ENCODE measurements around the gene SORL1.
"Not testable (repeated sequence)": the region's sequence is repeated elsewhere in the genome, so short reads cannot be mapped to it uniquely, and the experiment has no call there.

SORL1 gene

DNA sequence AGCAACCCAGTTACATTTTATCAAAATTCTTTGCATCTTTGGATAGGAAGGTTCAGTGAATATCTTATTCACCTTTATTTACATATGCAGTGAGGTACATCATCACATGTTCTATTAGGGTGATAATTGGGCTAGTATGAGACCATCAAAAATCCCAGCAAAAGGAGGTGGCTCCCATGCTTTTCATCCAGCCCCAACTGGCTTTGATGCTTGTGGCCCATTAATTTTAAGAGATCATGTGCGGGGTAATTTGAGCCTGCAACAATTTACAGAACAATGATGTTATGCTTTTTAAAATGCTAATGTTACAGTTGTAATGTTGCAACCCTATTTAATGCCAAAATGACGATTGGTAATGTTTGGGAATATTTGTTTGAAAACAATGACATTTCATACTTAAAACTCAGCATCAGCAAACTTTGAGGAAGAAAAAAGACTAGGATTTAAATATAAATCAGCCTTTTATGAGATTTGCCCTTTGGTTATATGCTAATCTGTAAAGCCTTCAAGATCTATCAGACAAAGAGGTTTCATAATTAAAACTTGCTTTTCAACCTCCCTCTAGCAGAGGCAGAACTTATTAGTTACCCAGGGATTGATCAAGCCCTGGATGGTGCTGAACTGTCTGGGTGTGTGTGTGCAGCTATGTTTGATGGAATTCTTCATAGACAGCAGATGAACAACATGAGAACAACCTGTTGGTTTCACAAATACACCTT lies 184.1 kb downstream of the SORL1 start:
- DNase-seq: no peak

DNA sequence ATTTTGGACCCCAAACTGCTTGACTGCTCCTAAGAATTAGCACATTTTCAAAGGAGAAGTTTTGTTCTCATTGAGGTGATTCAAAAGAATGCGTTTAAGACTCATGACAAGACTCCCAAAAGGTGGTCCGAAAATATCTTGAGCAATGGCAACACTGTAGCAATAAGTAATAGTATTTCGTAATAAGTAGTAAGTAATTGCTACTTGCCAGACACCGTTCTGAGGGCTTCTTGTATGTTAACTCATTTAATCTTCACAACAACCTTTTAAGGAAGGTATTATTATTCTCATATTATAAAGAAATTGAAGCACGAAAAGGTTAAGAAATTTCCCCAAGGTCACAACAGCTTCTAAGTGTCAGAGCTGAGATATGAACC lies 184.7 kb downstream of the SORL1 start:
- no peak for DNase-seq

DNA sequence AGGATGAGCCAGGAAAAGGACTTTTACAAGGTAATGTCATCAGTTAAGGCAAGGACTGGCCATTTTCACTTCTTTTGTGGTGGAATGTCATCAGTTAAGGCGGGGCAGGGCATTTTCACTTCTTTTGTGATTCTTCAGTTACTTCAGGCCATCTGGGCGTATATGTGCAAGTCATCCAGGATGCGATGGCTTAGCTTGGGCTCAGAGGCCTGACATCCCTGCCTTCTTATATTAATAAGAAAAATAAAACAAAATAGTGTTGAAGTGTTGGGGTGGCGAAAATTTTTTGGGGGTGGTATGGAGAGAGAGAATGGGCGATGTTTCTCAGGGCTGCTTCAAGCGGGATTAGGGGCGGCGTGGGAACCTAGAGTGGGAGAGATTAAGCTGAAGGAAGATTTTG lies 185.5 kb downstream of the SORL1 start:
- not testable (repeated sequence) for DNase-seq

DNA sequence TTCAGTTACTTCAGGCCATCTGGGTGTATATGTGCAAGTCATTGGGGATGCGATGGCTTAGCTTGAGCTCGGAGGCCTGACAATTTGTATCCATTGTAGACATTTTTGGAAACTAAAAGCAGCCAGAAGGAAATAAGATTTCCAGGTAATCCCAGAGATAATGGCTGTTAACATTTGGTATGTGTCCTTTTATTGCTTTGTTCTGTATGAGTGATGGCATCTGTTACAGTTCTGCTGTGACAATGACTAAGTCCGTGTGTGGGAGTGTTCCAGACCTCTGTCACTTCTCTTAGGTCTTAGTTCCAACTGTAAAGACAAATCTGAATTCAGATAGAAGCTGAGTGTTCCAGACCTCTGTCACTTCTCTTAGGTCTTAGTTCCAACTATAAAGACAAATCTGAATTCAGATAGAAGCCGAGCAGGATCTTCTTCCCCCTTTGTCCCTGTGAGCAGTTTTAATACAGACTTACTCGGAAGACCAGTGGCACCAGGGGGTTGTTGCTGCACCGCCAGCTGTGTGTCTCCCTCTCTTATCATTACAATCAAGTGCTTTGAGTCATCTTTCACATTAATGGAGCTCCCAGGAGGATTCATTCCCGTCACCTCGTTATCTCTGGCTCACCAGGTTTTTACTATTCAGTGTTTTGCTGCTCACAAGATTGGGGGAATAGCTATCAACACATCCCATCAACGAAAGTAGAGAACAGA lies 191.5 kb downstream of the SORL1 start:
- DNase-seq: no peak

DNA sequence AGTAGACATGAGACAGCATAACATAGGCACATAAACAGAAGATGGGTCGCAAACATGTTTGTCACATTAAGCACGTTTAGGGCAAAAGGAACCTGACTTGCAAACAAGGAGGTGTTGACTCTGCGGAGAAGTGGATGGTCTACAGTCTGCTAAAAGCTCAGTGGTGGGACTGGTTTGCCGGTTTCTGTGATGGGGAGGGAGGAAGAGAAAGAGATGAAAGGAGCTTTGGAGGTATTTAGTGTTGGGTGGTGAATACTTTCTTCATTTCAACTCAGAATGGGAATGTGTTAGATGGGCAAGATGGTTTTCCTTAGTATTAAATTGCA lies 192.0 kb downstream of the SORL1 start:
- DNase-seq: no peak

DNA sequence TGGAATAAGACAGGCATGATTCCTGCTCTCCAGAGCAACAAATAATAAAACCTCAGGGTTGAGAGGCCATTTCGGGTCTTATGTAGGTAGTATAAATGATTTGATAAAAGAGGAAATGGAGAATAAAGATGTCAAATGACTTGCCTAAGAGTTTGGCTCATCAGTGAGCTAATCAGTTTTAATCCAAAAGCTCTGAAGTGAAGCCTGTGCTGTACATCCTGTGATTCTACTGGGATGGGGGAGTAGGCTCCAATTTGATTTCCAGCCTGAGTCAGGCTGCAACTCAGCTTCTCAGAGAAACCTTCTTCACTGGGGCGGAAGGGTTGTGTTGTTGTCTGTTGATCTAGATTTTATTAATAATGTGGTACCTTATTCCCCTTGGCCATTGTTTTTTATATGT lies 192.9 kb downstream of the SORL1 start:
- DNase-seq: no peak

DNA sequence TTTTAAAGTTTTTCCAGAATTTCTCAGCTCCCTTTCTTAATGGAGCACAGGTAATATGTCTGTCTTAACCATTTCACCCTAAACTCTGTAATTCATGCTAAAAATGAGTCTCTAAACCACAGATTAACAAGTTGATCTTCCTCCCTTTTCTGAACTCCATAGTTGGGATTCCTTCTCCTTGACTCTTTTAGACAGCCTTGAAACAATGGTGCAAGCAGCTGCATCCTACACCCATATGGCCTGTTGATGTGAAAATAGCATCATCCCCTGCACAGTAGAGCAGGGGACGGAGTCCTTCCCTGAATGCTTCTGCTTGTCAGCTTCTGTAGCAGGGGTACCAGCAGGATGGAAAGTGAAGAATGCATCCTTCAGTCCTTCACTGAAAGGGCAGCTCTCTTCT lies 193.5 kb downstream of the SORL1 start:
- no peak for DNase-seq

DNA sequence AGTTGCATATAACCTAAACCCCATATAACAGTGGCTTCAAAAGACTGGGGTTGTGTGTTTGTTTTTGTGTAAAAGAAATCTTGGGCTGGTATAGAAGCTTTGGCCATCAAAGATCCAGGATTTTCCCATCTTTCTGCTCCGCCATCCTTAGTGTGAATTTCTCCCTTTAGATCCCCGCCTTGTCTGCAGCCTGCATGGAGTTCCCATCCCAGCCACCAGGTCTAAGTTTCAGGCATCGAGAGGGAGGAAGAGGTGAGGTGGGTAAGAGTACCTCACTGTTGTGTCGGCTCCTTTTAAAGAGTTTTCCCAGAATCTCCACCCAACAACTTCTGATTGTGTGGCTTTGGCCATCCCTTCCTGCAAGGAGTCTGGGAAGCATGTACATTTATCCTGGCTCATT lies 196.2 kb downstream of the SORL1 start:
- no peak for DNase-seq

DNA sequence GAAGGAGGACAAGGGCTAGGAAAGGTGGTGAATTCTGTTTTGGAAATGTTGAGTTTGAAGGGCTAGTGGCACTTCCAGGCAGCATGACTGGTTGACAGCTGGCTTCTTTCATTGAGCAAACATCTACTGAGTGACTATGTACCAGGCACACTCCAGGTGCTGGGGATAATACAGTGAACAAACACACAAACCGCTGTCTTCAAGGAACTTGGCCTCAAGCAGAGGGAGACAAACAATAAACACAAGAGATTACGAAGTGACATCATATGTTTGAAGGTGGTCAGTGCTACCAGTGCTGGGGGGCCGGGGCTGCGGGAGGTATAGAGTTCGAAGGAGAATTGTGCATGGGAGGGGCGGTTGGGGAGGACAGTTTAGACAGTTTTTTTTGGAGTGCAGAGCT lies 197.7 kb downstream of the SORL1 start:
- no peak for DNase-seq

DNA sequence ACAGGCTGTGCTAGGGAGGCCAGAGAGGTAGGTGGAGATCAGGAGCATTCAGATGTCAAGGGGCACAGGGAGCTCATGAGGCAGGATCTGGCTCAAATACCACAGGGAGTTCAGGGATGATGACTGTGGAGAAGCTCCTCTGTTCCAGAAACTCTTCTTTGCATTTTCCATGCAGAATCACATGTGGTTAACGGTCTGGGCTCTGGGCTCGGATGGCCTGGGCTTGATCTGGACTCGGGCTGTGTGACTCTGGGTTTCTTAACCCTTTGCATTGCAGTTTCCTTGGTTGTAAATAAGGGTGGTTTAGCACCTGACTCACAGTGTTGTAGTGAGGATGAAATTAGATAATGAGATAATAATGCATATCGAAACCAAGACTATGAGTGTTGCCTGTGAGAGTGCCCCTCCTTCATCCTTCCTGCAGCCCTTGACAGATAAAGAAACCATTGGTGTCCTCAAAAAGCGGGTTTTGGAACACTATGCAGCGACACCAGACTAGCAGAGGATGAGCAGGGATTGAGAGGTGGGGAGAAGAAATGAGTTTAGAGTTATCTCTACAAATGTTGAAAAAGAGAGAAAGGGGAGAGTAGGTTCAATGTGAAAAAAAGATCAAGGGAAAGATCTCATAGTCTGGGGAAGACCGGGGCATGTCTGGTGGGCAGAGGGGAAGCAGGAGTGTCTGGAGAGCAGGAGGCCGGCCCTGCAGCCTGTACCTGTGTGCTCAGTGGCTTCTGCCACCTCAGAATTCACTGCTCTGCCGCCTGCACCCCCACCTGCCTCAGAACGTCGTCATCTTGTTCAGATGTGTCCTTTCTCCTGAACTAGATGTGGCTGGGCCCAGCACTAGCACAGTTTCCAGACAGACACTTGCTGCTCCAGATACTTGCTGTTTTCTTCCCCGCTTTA lies 198.5 kb downstream of the SORL1 start:
- no peak for DNase-seq

DNA sequence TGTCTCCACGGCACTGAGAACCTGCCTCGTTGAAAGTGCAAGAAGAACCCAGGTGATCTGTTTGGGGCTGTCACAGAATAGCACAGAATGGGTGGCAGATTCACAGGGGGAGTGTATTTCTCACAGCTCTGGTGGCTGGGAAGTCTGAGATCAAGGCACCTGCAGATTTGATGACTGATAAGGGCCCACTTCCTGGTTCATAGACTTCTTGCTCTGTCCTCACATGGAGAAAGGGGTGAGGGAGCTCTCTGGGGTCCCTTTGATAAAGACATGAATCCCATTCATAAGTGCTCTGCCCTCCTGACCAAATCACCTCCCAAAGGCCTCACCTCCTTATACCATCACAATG lies 199.1 kb downstream of the SORL1 start:
- DNase-seq: no peak

DNA sequence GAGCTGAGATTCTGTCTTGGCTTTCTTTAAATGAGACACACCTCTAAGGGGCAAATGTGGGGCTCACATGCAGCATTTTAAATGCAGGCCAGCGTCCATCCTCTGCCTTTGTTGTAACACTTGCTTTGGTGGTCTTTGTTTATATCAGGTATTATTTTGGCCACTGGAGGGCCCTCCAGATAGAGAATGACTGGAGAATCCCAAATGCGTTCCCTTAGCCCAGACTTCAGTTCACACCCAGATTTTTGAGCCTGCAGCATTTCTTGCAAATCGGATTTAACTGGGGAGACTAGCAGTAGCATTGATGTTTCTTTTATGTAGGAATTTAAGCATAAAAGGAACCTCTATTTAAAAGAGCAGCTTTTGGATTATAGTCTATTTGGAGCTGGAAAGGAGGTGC lies 200.9 kb downstream of the SORL1 start:
- DNase-seq: no peak

DNA sequence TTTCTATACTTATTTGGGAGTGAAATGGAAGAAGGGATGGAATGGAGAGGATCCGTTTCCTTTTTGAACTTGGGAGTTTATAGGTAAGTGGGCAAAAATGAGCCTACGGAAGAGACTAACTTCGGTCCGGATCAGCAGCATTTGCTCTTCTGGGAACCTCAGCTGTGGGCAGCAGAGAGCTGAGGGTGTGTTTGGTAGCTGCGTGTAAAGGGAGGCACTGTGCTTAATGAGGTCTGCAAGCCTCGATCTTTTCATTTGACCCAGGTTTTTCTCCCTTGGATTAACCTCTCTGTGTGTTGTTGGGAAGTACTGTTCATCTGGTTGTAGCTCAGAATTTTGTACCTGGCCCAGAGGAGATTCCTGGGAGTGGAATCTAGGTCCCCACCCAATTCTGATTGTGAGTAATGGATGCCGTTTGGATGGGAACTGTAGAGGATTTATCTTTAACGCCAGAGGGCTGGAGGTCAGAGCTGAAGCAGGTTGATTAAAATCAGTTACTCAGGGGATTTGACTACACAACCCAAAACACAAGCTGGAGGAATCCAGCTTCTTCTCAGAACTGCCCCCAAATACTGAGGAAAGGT lies 202.2 kb downstream of the SORL1 start:
- DNase-seq: peak; percentile 35

DNA sequence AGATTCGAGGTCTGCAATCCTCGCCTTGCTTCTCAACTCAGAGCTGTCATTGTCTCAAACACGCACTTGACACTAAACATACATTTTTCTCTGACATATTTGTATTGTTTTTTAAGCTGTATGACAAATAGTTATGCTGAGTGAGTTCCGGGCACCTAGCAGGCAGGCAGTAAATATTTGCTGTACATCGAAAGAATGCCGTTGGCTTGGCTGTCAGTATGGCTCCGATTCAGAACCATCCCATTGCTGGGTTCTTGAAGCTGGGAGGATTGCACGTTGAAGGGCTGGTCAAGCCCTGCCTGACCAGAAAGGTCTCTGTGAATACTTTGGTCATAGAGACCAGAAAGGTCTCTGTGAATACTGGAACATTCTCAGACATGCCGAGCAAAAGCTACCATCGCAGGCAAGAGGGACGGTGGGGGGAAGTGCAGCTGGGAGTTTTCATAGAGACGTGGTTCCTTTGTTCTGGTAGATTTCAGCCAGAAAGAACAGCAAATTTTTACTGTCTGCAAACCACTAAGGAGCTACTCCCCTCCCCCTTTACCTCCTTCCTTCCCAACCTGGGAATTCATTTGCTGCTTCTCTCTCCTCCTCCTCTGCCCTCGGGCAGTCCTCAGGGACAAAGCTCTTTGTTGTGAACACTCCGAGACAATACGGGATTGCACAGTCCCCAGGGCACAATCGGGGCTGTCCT lies 202.9 kb downstream of the SORL1 start:
- no peak for DNase-seq

DNA sequence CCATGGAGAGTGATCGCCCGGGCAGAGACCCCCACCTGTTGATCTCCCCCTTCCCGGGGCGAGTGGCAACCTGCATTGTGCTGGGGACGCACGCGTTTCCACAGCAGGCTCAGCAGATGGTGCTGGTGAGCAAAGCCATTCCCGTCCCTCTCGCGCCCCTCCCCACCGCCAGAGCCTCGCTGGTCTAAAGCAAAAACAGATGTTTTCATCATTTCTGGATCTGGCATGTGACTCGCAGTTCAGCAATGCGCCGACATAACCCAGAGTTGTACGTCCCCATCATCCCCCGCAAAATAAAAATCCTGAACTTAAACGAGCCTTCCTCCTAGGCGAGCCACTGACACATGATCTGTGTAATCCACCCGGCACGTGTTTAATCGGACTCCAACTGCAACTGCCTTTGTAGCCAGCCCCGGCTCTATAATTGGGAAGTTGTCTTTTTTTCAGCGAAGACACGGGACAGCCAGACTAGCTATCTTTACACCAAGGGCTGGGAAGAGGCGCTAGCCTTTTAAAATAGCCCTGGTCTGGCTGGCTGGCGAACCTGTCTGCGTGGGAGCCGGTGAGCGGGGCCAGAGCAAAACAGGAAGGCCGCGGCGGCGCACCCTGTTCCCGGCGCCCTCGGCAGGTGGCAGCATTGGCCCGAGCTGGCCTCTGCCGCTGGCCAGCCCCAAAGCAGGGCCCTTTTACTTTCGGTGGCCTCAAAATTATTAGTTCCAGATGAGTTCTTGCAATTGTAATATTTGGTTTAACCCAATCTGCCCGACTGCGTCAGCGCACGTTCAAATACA lies 203.6 kb downstream of the SORL1 start:
- peak; percentile 68 for DNase-seq

DNA sequence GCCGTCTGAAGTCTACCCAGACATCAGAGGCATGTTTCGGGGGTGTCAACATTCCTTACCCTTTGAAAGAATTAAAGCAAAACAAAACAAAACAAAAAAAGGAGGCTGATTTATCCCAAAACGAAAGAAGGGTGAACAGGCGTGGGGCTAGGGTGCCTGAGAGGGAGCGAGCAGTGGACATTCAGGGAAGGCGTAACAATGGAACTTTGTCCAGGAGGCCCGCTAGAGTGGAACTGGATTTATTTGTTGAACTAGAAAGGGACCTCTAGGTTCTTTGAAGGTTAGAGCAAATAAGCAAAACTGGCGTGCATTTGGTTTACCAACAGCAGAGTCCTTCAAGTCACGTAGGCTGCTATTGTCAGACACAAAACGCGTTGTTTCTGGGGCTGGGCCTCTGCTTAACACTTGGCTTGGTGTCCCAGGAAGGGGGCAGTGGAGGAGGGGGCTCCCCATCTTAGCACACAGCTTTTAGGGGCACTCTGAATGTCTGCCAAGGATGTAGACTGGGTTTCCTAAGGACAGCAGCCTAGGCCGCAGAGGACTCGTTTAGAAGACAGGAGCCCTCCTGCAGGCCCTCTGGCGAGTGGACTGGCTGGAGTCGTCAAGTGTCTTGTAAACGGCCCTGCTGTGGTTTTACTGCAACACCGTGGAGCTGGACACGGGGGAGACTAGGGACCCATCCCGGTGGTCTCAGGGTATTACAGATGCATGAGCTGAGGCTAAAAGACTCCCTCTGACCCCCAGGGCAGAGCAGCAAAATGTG lies 204.4 kb downstream of the SORL1 start:
- no peak for DNase-seq

DNA sequence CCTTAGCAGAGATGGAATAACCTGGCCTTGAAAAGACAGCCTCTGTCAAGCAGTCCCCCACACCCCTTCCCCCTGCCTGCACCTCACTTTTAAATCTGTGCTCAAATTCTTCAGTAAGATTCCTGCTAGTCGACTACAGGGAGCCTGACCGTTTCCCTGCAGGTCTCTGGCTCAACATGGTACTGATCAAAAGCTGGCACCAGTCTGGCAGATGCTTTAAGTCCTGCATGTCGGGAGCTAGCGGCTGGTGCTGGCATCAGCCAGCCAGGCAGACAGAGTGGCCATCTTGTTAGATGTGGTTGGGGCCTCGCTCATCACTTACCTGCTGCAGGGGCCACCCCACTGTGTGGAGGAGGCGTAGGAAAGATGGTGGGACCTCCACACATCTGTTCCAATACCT lies 205.0 kb downstream of the SORL1 start:
- DNase-seq: no peak

DNA sequence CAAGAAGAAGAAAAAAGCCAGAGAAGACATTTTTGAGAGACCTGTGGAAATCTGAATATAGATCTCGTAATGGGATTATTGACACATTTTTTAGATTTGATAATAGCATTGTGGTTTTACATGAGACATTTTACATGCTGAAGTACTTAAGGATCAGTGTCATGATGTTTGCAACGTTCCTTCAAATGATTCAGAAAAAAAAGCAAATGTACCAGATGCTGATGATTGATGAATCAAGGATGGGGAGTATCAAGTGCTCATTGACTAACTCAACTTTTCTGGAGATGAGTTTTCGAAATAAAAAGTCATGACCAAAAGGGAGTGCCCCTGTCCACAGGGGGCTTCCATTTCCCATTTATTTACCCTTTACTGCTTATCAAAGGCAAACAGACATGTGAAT lies 207.7 kb downstream of the SORL1 start:
- DNase-seq: no peak

DNA sequence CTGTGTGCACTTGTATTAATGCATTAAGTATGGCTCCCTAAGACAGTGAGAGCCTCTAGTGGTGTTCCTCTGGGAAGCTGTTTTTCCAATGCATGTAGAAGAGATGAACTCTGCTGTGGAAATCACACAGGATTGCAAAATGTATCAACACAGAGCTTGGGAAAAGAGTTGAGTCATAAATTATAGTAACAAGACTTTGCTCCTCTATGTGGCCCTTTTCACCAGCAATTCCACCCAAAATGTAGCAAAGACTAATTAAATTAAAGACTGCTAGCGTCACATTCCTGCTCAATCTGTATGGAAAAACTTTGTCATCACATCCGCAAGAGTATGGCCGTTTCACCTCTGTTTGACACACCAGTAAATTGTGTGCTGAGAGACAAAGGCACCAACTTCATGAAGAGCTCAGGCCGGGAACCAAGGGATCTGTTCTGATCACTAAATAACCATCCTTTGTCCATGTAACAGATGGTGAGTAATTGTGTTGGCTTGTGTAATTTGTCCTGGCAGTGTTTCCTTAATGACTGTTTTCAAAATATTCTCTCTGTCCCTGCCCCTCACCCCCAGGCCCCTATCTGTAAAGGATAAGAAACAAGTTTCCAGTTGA lies 209.9 kb downstream of the SORL1 start:
- no peak for DNase-seq

DNA sequence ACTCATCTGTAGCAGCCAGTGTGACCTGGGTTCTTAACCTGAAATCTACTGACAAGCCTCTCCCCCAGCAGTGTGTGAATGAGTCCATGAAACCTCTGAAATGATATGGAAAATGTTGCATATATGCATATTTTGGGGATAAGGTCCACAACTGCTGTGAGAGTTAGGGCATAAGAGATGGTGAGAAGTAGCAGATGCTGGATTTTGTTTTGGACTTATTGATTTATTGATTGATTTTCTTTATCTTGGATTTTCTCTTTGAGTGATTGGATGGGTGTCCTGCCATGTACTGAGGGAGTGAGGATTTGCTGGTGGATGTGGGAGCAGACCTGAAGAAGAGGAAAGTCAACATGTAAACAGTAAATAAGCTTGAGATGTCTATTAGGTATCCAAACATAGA lies 212.0 kb downstream of the SORL1 start:
- no peak for DNase-seq
